Endothelial cell (in vitro differentiated cells): Measurements from ENCODE around the gene GUCY1B1. TPM values are rescaled to one million over a fixed set of nuclear protein-coding genes. Genes with fewer than 3 reads are reported as not detected.

Source experiments
- DNase-seq: peaks from one replicate; pipeline ENCODE4 v3.0.0; 2021; ENCODE audit warnings: low spot score
- H3K27ac Mint-ChIP-seq: one replicate; pipeline ENCODE4 v1.8.0; 2021; ENCODE audit warnings: mixed read lengths, inconsistent platforms; ENCODE audit not compliant: unreplicated experiment
- H3K27me3 Mint-ChIP-seq: one replicate; pipeline ENCODE4 v1.8.0; 2021; ENCODE audit warnings: mild to moderate bottlenecking, moderate library complexity, mixed read lengths, inconsistent platforms; ENCODE audit not compliant: unreplicated experiment
- H3K36me3 Mint-ChIP-seq: one replicate; pipeline ENCODE4 v1.8.0; 2021; ENCODE audit warnings: mild to moderate bottlenecking, low read depth, mixed read lengths, inconsistent platforms; ENCODE audit not compliant: unreplicated experiment
- H3K4me1 Mint-ChIP-seq: one replicate; pipeline ENCODE4 v1.8.0; 2021; ENCODE audit warnings: mild to moderate bottlenecking, mixed read lengths, inconsistent platforms; ENCODE audit not compliant: unreplicated experiment
- H3K4me3 Mint-ChIP-seq: one replicate; pipeline ENCODE4 v1.8.0; 2021; ENCODE audit warnings: mild to moderate bottlenecking, mixed read lengths, inconsistent platforms; ENCODE audit not compliant: unreplicated experiment
- H3K9me3 Mint-ChIP-seq: one replicate; pipeline ENCODE4 v1.8.0; 2021; ENCODE audit warnings: mixed read lengths, inconsistent platforms; ENCODE audit not compliant: unreplicated experiment
- total RNA-seq: library from RNA; stranded (reverse); fragmentation: NEBNext Ultra II Directional; extraction: Animal tissue kit (Norgen Biotek cat#: 25700); gene quantifications from one replicate; pipeline ENCODE4 v1.2.1, GENCODE V29; 2021; ENCODE audit not compliant: unreplicated experiment
- TF ChIP-seq, protein P1 (sequence below): fragments of 200-600 bp; sonication (generic); IDR thresholded peaks from one replicate; pipeline ENCODE4 v1.5.0; 2021; ENCODE audit warnings: antibody characterized with exemption; ENCODE audit not compliant: unreplicated experiment

The GUCY1B1 gene
- total RNA-seq, 1 donor from 2014 or later = 1.1 TPM

DNA sequence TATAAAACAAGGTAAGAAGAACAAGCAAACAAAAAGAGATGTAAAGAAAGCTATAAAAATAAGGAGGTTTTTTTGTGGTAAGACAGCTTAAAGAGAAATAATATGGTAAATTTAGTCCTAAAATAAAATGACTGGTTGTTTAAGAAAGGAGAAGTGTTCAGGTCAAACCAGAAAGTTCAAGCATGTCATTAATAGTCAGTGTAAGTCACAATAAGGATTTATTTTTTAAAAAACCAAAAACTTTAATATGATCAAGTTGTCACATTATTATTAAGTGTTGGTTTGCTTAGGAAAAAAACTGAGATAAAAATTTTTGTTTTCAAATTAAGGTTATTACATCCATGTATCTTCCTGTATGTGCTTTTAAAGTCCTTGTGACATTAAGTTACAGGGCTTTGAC lies 88.1 kb downstream of the GUCY1B1 start:
- Mint-ChIP-seq H3K4me3 (no peak overlapping the region), H3K9me3 (no peaks in the 10 kb centered on the region), H3K36me3 (peaks cover 4% of the 10 kb centered on the region), H3K27ac (no peak overlapping the region), H3K4me1 (no peaks in the 10 kb centered on the region), H3K27me3 (no peaks in the 10 kb centered on the region)
- DNase-seq = no peak
- TF ChIP-seq, protein P1, sequence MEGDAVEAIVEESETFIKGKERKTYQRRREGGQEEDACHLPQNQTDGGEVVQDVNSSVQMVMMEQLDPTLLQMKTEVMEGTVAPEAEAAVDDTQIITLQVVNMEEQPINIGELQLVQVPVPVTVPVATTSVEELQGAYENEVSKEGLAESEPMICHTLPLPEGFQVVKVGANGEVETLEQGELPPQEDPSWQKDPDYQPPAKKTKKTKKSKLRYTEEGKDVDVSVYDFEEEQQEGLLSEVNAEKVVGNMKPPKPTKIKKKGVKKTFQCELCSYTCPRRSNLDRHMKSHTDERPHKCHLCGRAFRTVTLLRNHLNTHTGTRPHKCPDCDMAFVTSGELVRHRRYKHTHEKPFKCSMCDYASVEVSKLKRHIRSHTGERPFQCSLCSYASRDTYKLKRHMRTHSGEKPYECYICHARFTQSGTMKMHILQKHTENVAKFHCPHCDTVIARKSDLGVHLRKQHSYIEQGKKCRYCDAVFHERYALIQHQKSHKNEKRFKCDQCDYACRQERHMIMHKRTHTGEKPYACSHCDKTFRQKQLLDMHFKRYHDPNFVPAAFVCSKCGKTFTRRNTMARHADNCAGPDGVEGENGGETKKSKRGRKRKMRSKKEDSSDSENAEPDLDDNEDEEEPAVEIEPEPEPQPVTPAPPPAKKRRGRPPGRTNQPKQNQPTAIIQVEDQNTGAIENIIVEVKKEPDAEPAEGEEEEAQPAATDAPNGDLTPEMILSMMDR = no peak

DNA sequence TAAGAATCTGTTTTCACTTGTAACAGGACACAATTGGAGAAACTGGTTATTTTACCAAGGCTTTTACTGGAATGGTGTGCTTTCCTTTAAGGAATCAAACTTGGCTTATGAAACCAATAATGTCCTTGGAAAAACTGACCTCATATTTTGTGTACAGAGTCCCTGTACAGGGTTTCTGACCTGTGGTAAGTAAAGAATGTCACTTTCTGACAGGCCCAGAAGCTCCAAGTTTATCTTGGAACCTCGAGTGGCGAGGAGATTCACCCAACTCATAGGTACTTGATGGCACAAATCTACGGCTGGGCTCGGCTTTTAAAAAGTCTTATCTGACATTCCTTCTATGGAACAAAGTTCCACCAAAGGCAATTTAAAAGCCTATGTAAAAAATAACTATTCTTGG lies 90.2 kb downstream of the GUCY1B1 start:
- TF ChIP-seq, protein P1 = no peak
- H3K4me3 Mint-ChIP-seq = no peak overlapping the region
- H3K36me3 Mint-ChIP-seq = peaks cover 4% of the 10 kb centered on the region
- no peak for DNase-seq
- H3K9me3 Mint-ChIP-seq = no peaks in the 10 kb centered on the region
- H3K27me3 Mint-ChIP-seq = no peaks in the 10 kb centered on the region
- H3K4me1 Mint-ChIP-seq = no peaks in the 10 kb centered on the region
- no peak overlapping the region for H3K27ac Mint-ChIP-seq

DNA sequence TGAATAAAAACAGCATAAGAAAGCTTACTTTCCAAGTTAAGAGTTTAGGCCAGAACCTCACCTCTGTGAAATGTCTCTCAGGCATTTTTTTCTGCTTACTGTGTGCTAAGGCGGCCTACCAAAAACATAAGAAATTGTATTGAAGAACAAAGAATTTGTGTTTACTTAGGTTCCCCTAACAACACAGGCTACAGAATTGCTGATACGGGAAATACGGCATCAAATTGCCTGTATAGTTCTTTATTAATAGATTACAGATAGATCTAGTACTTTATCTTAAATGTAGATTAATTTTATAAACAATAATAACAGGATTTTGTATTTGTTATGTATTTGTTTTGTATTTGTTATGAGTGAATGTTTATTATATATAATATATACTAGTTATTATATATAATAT lies 94.4 kb downstream of the GUCY1B1 start:
- no peak overlapping the region for H3K4me3 Mint-ChIP-seq

DNA sequence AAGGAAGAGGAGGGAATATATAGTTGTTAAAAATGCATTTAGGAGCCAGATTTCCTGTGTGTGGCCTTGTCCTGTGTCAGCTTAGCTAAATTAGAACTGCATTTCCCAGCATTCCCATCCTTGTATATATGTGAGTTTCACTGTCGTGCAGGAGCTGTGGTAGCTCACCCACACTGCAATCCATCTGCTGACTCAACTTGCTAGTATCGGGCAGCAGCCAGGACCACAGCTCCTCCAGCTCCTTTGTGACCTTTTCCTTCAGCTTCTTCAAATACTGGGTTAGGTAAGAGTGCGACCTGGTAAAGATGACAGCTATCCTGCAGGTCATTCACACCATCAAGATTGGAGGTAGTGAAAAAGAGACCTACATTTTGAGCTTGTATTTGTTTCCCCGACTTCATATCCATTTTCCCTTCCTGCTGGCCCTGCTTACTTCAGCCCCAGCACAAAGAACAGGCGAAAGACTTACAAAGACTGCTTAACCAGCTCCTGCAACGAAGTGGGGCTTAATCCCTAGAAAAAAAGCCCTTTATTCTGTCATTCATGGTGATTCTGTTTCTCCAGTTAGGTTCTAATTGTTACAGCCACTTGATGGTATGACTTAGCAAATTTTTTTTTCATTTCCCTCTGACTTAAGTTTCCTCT lies 95.9 kb downstream of the GUCY1B1 start:
- DNase-seq = no peak
- Mint-ChIP-seq H3K4me3 (no peak overlapping the region), H3K27ac (no peak overlapping the region), H3K36me3 (peaks cover 2% of the 10 kb centered on the region), H3K9me3 (no peaks in the 10 kb centered on the region), H3K4me1 (no peaks in the 10 kb centered on the region), H3K27me3 (no peaks in the 10 kb centered on the region)
- TF ChIP-seq, protein P1 = no peak

More for the DNA sequence above, 94.4 kb downstream of the GUCY1B1 start:
- peaks cover 4% of the 10 kb centered on the region for H3K36me3 Mint-ChIP-seq
- no peak for DNase-seq
- H3K27me3 Mint-ChIP-seq = no peaks in the 10 kb centered on the region
- no peaks in the 10 kb centered on the region for H3K4me1 Mint-ChIP-seq
- H3K9me3 Mint-ChIP-seq = no peaks in the 10 kb centered on the region
- TF ChIP-seq, protein P1 = no peak
- H3K27ac Mint-ChIP-seq = no peak overlapping the region

DNA sequence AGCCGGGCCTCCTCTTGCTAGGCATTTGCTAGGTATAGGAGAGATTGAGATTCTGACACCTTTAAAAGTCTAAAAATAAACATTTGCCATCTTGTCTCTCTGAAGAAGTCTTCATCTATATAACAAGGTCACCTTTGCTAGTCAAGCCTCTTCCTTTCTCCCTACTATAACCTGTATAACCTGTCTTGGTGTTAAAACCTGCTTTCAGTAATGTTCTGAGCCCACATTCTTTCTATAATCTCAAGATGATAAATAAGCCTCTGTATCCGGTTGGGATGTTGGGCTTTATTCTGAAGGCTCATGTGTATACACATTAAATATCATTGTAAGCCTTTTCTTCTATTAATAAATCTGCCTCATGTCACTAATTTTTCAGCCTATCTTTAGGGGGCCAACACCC lies 97.1 kb downstream of the GUCY1B1 start:
- Mint-ChIP-seq H3K27me3 (no peaks in the 10 kb centered on the region), H3K4me3 (no peak overlapping the region), H3K4me1 (no peaks in the 10 kb centered on the region), H3K9me3 (no peaks in the 10 kb centered on the region), H3K27ac (no peak overlapping the region), H3K36me3 (no peaks in the 10 kb centered on the region)
- no peak for DNase-seq
- TF ChIP-seq, protein P1 = no peak

Other genes starting within 250 kb of the GUCY1B1 start
- gene GUCY1A1, start 92.2 kb upstream of the GUCY1B1 start, total RNA-seq = not detected
- gene ASIC5, start 107.3 kb downstream of the GUCY1B1 start, total RNA-seq = not detected
- gene TDO2, start 144.7 kb downstream of the GUCY1B1 start, total RNA-seq = not detected
- 3.5 TPM for gene CTSO, start 194.8 kb downstream of the GUCY1B1 start, total RNA-seq